ENCODE results near the gene FBXL15.

FBXL15 gene, protein sequence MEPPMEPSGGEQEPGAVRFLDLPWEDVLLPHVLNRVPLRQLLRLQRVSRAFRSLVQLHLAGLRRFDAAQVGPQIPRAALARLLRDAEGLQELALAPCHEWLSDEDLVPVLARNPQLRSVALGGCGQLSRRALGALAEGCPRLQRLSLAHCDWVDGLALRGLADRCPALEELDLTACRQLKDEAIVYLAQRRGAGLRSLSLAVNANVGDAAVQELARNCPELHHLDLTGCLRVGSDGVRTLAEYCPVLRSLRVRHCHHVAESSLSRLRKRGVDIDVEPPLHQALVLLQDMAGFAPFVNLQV

DNA sequence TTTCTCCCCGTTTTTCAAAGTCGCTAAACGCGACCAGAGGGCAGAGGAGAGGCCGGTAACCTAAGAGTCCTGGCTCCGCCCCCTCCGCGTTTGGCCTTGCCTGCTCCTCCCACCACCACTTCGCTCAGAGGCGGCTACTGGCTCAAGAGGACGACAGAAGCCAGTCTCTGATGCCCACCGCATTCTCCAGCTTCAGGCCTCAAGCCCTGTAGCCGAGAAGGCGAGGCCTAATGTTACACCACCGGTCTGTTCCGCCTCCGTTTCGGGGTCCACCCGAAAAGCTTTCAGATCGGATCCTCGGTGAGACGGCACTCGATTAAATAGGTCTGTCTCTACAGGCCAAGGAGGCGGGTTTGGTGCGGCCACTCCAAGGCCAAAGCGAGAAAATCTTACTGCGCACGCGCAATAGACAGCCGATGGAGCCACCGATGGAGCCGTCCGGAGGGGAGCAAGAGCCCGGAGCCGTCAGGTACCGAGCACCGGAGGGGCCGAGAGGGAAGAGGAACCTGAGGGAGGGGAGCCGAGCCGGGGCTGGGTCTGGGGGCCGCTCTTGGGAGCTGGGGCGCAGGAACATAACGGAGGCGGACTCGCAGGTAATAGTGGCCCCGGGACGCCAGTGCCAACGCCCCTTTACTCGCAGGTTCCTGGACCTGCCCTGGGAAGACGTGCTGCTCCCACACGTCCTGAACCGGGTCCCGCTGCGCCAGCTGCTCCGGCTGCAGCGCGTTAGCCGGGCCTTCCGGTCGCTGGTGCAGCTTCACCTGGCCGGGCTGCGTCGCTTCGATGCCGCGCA, at the start of gene FBXL15:
Gene FBXL15 (plus strand): TSS at position 123 of the 793 bp plus-strand sequence. CDS start 294 bp downstream, at position 417.
- peak; percentile 98 for DNase-seq

DNA sequence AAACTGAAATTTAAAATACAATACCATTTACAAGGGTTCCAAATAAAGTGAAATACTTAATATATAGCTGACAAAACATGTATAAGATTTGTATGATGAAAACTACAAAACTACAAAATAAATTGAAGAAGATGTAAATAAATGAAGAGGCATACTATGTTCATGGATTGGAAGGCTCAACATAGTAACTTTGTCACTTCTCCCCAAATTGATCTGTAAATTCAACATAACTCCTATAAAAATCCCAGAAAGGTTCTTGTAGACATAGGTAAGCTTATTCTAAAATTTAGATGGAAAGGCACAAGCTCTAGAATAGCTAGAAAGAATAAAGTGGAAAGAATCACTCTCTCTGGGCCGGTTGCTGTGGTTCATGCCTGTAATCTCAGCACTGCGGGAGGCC, 49.3 kb upstream of the FBXL15 start:
- no peak for DNase-seq

DNA sequence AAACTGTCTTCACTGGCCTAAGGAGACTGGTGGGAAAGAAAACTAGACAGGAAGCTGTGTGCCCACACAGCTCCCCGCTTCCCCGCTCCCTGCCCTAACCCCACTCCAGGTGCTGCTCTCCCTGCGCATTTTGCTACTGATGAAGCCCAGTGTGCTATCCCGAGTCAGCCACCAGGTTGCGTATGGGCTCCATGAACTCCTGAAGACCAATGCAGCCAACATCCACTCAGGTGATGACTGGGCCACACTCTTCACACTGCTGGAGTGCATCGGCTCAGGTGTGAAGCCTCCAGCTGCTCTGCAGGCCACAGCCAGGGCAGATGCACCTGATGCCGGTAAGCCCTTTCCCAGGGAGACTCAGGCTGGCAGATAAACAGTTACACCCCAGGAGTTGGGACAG, 45.4 kb upstream of the FBXL15 start:
- no peak for DNase-seq

DNA sequence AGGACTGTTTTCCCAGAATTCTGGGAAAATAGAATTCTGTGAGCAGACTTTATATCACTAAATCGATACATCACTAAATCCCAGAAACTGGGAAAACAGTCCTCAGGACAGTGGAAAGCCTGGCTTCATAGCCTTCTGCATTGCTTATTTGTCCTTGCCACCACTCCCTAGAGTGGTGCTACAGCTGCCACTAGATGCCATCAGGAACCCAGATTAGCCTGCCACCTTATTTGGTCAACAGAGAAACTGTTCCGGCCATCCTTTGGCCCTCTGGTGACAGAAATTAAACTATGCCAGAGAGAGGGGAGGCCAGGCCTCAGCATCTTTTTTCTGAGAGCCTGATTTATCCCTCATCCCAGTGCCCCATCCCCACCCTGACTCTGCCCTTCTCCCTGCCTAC, 44.8 kb upstream of the FBXL15 start:
- no peak for DNase-seq

DNA sequence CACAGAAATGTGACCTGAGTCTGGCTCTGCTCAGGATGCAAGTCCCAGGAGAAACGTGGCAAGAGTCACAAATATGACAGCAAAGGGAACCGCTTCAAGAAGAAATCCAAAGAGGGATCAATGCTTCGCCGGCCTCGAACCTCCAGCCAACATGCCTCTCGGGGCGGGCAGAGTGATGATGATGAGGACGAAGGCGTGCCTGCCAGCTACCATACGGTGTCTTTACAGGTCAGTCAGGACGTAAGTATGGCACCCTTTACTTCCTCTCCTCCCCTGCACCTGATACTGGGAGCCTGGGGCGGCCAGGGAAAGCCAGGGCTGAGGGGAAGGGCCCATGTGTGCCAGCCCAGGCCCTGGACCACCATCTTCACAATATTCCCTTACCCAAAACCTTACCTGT, 43.7 kb upstream of the FBXL15 start:
- DNase-seq, result no peak

DNA sequence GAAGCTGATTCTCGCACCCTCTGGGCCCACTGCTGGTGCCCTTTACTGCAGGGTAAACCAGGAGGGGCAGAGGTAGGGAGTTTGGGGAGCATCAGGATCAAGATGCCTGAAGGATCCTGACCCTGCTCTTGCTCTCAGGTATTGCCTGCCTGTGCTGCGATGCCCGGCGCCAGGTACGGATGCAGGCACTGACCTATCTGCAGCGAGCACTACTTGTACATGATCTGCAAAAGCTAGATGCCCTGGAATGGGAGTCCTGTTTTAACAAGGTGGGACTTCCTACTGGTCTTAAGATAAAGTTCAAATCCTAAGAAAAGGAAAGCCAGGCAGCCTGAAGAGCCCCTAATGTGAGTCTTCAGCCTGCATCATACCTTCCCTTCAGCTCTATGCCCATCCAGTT, 41.3 kb upstream of the FBXL15 start:
- no peak for DNase-seq

DNA sequence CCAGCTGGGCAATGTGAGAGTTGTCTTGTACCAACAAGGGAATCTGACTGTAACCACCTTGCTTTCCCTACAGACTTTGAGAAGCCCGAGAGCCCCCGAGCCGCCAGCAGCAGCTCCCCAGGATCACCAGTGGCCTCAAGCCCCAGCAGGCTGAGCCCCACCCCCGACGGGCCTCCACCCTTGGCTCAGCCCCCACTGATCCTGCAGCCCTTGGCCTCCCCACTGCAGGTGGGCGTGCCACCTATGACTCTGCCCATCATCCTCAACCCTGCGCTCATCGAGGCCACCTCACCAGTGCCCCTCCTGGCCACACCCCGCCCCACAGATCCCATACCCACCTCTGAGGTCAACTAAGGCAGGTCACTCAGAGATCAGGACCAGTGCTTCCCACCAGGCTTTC, 38.7 kb upstream of the FBXL15 start:
- no peak for DNase-seq

DNA sequence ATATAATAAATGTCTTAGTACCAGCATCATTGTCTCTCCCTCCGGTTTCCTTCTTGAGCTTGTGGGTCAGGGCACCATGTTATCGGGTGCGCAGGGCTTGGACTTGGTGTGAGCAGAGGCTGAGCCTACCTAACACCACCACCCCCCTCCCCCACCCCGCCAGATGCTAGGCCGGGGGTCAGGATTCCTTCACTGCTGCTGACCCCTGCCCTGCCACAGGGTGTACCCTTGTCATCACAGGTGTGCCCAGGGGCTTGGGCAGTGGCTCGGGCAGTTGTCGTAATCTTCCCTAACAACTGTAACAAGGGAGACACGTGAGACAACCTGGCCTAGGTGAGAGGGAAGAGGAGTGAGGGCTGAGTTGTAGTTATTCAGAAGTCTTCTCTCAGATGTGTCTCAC, 37.8 kb upstream of the FBXL15 start:
- no peak for DNase-seq

DNA sequence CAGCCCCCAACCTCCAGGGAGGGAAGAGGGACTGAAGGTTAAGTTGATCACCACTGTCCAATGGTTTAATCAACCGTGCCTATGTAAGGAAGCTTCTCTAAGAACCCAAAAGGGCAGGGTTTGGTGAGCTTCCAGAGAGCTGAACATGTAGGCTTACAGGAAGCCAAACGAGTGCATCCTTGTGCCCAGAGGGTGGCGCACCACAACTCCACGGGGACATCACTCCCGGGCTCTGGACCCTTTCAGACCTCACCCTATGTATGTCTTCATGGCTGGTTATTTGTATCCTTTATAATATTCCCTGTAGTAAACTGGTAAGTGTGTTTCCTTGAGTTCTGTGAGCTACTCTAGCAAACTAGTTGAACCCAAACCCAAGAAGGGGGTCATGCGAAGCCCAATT, 36.6 kb upstream of the FBXL15 start:
- peak; percentile 36 for DNase-seq

DNA sequence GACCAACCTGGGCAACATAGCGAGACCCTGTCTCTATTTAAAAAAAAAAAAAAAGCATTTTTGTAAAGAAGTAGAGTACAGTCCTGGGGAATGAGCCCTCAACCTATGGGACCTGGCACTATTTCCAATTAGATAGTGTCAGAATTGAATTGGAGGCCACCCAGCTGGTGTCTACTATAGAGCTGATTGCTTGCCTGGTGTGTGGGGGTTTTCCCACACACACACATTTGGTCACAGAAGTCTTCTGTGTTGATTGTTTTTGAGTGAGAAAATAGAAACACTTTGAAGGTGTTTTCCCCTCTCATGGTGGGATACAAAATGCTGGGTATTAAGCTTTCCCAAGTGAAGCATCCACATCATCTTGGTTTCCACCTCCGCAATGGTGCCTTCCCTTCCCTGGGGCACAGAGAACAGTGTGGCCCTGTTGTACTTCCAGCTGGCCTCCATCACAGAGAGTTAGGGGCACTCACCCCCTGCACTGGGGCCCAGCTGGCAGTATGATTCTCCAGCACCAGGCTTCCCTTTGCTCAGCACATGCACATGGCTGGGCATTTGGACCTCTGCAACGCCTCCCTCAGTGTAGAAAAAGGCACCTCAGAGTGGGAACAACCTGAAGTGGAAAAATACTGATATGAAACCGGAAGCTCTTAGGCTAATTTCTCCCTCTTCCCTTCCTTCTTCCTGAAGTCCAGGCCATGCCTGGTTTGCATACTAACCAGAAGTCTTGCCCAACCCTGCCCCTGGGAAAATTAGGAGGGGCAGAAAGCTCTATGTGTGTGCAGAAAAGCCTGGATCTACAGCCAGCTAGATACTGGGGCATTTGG, 35.8 kb upstream of the FBXL15 start:
- no peak for DNase-seq

DNA sequence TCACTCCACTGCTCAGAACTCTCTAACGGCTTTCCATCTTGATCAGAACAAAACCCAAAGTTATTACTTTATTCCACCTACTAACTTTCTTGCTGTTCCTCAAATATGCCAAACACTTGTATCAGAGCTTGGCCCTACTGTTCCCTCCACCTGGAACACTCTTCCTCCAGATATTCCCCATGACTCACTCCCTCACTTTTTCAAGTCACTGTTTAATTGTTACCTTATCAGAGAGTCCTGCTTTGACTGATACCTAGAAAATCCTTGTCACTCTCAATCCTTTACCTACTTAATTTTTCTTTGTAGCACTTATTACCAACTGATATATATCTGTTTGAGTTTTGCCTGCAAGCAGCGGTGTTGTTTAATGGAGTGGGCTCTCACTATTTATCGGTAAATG, 30.7 kb upstream of the FBXL15 start:
- no peak for DNase-seq

DNA sequence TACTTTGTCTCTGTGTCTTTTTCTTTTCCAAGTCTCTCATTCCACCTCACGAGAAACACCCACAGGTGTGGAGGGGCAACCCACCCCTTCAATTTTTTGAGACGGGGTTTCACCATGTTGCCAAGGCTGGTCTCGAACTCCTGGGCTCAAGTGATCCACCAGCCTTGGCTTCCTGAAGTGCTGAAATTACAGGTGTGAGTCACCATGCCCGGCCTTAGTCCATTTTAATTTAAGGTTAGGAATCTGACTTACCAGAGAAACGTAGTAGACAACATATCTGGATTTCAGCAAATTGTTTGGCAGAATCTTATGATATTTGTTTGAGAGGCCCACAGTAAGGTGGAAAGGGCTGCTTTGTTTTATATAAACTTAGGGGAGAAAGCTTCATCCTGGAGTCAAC, 28.3 kb upstream of the FBXL15 start:
- DNase-seq, result no peak

DNA sequence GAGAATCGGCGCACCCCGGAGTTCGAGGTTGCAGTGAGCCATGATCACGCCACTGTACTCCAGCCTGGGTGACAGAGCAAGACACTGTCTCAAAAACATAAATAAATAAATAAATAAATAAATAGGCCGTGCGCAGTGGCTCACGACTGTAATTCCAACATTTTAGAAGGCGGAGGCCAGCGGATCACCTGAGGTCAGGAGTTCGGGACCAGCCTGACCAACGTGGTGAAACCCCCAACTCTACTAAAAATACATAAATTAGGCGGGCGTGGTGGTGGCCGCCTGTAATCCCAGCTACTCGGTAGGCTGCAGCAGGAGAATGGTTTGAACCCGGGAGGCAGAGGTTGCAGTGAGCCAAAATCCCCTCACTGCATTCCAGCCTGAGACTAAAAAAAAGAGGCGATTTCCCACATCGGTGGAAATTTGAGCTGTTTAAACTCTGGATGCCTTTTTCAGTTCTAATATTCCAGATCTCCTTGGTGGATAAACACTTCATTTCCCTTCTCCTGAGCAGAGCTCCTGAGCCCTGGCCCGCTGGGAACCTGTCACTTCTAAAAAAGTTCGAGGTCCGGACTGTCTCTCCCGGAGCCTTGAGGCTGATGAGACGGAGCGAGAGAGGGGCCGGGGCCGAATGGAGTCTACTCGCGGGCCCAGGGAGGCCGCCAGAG, 27.1 kb upstream of the FBXL15 start:
- DNase-seq, result no peak

DNA sequence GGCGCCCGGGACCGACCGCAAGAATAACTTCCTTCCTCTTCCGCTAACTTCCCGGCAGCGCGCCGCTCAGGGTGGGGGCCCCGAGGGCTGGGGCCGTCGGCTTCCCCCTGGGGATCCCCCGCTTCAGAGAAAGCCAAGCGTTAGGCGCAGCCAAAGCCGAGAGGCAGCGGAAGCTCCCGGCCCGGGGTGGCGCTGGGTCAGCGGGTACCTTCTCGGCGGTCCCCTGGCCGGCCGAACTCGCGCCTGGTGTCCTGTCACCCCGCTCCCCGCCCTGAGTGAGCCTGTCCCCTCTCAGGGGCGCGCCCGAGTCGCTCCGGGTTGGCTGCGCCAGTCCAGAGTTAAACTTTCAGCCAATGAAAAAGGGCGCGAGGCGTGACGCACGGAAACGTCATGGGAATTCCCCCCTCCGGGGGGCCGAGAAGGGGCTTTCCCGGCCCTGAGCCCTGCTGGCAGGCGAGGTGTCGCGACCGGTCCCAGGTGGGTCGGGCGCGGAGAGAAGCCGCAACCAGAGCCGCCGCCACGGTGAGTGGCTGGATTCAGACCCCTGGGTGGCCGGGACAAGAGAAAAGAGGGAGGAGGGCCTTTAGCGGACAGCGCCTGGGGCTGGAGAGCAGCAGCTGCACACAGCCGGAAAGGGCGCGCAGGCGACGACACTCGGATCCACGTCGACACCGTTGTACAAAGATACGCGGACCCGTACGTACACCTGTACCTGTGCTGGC, 26.4 kb upstream of the FBXL15 start:
- peak; percentile 98 for DNase-seq

DNA sequence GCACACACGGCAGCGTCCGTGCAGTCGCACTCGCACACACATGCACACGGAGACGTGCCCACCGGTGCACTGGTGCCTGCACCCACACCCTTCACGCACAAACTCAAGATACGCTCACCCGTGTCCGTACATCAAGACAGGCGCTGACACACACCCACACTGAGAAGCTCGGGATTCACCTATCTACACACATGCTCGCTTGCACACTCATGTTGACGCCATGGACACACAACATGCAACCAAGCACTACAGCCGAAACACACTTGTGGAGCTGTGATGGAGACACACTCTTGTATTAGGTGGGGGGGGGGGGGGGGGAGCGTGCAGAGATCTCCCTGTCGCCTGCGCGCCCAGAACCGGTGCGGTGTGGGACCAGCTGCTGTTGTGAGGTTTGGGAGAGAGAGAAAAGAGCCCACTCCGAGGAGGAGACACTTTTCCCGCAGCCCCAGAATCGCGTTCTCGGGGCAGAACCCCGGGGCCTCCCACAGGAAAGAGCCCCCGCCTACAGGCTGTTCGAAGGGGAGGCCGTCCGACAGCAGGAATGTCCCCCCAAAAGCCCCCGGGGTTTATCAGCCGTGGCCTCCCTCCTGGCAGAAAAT, 25.7 kb upstream of the FBXL15 start:
- DNase-seq, result peak; percentile 69

DNA sequence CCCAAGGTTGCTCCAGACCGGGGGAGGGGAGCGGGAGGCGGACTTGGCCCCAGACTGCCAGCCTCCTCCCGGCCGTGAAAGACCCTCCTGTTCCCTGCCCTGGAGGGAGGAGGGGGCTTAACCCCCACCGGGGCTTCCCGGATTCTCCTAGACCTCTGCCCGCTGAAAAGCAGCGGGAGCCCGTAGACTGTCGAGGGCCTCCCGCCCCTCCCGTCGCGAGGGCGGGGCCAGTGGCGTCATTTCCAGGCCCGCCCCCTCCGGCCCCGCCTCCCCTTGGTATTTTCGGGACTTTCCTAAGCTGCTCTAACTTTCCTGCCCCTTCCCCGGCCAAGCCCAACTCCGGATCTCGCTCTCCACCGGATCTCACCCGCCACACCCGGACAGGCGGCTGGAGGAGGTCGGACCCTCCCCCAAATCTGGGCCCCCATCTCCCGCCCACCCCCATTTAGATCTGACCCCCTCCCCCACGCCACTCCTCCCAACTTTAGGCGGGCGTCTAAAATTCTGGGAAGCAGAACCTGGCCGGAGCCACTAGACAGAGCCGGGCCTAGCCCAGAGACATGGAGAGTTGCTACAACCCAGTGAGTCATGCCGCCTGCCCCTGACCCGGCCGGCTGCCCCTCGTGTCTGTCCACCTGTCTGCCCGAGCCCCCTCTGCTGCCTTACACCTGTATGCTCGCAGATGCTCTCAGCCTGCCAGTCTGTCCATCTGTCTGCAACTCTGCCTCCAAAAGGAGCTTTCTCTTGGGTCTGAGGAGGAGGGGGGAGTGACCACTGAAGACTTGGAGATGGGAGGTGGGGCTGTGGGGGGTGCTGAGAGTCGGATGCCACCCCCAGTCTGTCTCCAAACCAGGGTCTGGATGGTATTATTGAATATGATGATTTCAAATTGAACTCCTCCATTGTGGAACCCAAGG, 25.0 kb upstream of the FBXL15 start, which contains the start of gene NFKB2:
Gene NFKB2 (plus strand): TSS at position 306 of the 917 bp plus-strand sequence. CDS start 255 bp downstream, at position 561.
- peak; percentile 92 for DNase-seq

DNA sequence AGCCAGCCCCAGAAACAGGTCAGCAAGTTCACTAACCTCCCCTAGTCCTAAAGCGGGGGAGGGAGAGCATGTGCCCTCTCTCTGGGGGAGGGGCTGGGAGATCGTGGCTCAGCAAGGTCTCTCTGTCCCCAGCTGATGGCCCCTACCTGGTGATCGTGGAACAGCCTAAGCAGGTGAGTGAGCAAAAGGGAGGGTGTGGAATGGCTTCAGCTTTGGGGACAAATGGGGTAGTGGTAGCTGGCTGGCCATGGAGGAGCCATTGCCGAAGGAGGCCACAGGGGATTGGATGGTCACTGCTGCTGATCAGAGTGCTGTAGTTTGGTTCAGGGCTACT, 24.4 kb upstream of the FBXL15 start:
- no peak for DNase-seq

DNA sequence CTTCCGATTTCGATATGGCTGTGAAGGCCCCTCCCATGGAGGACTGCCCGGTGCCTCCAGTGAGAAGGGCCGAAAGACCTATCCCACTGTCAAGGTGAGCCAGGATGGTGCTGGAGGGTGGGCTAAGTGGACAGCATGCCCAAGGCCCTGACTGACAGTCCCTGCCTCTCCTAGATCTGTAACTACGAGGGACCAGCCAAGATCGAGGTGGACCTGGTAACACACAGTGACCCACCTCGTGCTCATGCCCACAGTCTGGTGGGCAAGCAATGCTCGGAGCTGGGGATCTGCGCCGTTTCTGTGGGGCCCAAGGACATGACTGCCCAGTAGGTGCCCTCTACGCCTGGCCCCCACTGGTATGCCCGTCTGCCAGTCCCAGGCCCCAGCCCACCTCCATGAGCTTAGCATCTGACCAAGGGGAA, 23.9 kb upstream of the FBXL15 start:
- no peak for DNase-seq

DNA sequence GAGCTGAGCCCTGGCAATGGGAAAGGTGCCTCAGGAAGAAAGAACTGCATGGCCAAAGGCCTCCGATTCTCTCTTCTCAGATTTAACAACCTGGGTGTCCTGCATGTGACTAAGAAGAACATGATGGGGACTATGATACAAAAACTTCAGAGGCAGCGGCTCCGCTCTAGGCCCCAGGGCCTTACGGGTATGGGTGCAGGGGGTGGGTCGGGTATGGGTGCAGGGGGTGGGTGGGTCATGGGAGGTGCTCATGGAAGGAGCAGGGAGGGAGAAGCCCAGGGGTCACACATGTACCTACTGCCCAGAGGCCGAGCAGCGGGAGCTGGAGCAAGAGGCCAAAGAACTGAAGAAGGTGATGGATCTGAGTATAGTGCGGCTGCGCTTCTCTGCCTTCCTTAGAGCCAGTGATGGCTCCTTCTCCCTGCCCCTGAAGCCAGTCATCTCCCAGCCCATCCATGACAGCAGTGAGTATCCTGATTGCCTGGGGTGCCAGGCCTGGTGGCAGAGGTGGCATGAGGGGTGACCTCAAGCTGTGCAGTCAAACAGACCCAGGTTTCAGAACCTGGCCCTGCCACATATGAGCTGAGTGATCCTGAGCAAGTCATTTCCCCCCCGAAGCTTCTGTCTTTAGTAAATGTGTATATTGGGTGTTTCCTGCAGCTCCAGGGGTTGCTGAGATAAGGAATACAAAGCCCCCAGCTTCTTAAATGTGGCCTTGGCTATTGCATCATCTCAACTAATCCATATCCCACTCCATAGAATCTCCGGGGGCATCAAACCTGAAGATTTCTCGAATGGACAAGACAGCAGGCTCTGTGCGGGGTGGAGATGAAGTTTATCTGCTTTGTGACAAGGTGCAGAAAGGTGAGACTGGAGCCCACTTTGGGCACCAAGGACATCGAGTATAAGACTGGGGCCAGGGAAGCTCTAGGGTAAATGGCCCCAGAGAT, 23.1 kb upstream of the FBXL15 start:
- no peak for DNase-seq

Measured in stimulated activated CD4-positive, alpha-beta T cell treated with anti-CD3 and anti-CD28 coated beads, Interleukin-15, amount 100 ng/mL, for 24 hours (primary cell).